ENCODE measurements around the gene KIF1B. TPM values are rescaled to one million over a fixed set of nuclear protein-coding genes. Genes with fewer than 3 reads are reported as not detected.

Gene KIF1B
- total RNA-seq, 6 donors from 2014 or later, result 29.4 to 67.1 (median 42.0) TPM

GRCh38 chr1:10237157-10237539 lies 26.8 kb downstream of the KIF1B start:
- Histone ChIP-seq H3K4me3 (no peak overlapping the region), H3K36me3 (peaks cover 3 to 33% (median 9%) of the 10 kb centered on the region in 4 donors), H3K27me3 (no peaks in the 10 kb centered on the region), H3K4me1 (peaks cover 4 to 11% (median 5%) of the 10 kb centered on the region in 4 donors), H3K27ac (no peak overlapping the region), H3K9me3 (no peaks in the 10 kb centered on the region)
- DNase-seq, result no peak
- ATAC-seq (ENCODE audit: low FRiP score in 2 of 2), result no peak
- WGBS, 2 donors, result 92 to 98% methylated on average over 1 of the region's 1 CpG
- TF ChIP-seq EP300 (IDR thresholded peaks at IDR 0.05) (no peak), POLR2AphosphoS5 (IDR thresholded peaks at IDR 0.05) (no peak), POLR2A (IDR thresholded peaks at IDR 0.05) (no peak), CTCF (IDR thresholded peaks at IDR 0.05) (no peak)

- WGBS, 2 donors, result 76 to 89% methylated on average over 7 of the region's 7 CpGs
- ATAC-seq (ENCODE audit: low FRiP score in 2 of 2), result peak in 1 of 2 donors; percentile 57
- no peak for TF ChIP-seq EP300 (IDR thresholded peaks at IDR 0.05)
- no peak for TF ChIP-seq POLR2AphosphoS5 (IDR thresholded peaks at IDR 0.05)
- TF ChIP-seq POLR2A (IDR thresholded peaks at IDR 0.05), result no peak
- TF ChIP-seq CTCF (IDR thresholded peaks at IDR 0.05), result no peak
Measured at GRCh38 chr1:10242135-10242534, 31.8 kb downstream of the KIF1B start.

GRCh38 chr1:10242811-10243210 lies 32.4 kb downstream of the KIF1B start:
- peaks cover 0 to 8% (median 5%) of the 10 kb centered on the region in 4 donors for H3K4me1 ChIP-seq
- peak overlapping the region; percentile 26 to 74 (median 56) for H3K27ac ChIP-seq
- WGBS, 2 donors, result 74 to 79% methylated on average over 6 of the region's 6 CpGs
- no peaks in the 10 kb centered on the region for H3K27me3 ChIP-seq
- no peaks in the 10 kb centered on the region for H3K36me3 ChIP-seq
- H3K4me3 ChIP-seq, result no peak overlapping the region
- DNase-seq (no peak), ATAC-seq (ENCODE audit: low FRiP score in 2 of 2) (no peak)
- no peak for TF ChIP-seq CTCF (IDR thresholded peaks at IDR 0.05)
- no peak for TF ChIP-seq POLR2A (IDR thresholded peaks at IDR 0.05)
- no peak for TF ChIP-seq EP300 (IDR thresholded peaks at IDR 0.05)
- TF ChIP-seq POLR2AphosphoS5 (IDR thresholded peaks at IDR 0.05), result no peak
- H3K9me3 ChIP-seq, result no peaks in the 10 kb centered on the region

More at GRCh38 chr1:10242135-10242534, 31.8 kb downstream of the KIF1B start:
- Histone ChIP-seq H3K36me3 (no peaks in the 10 kb centered on the region), H3K4me1 (peaks cover 3 to 9% (median 5%) of the 10 kb centered on the region in 4 donors), H3K27ac (peak overlapping the region; percentile 14 to 74 (median 48)), H3K4me3 (no peak overlapping the region), H3K27me3 (no peaks in the 10 kb centered on the region), H3K9me3 (no peaks in the 10 kb centered on the region)
- no peak for DNase-seq

- TF ChIP-seq CTCF (IDR thresholded peaks at IDR 0.05), result no peak
- TF ChIP-seq POLR2A (IDR thresholded peaks at IDR 0.05), result no peak
- no peak for TF ChIP-seq EP300 (IDR thresholded peaks at IDR 0.05)
- H3K4me3 ChIP-seq, result no peak overlapping the region
- WGBS, 2 donors, result 78 to 86% methylated on average over 3 of the region's 3 CpGs
- no peaks in the 10 kb centered on the region for H3K27me3 ChIP-seq
- ATAC-seq (ENCODE audit: low FRiP score in 2 of 2), result no peak
- H3K27ac ChIP-seq, result no peak overlapping the region
- no peak for DNase-seq
- no peaks in the 10 kb centered on the region for H3K36me3 ChIP-seq
- no peaks in the 10 kb centered on the region for H3K9me3 ChIP-seq
- peaks cover 0 to 8% (median 5%) of the 10 kb centered on the region in 4 donors for H3K4me1 ChIP-seq
Measured at GRCh38 chr1:10245674-10246073, 35.3 kb downstream of the KIF1B start.

- peaks cover 10 to 25% (median 12%) of the 10 kb centered on the region in 4 donors for H3K4me1 ChIP-seq
- 85 to 97% methylated on average over 12 of the region's 12 CpGs for WGBS, 2 donors
- no peaks in the 10 kb centered on the region for H3K9me3 ChIP-seq
Measured at GRCh38 chr1:10249808-10250457, 39.6 kb downstream of the KIF1B start.

More at GRCh38 chr1:10249808-10250457, 39.6 kb downstream of the KIF1B start:
- no peaks in the 10 kb centered on the region for H3K27me3 ChIP-seq
- no peak for DNase-seq
- TF ChIP-seq EP300 (IDR thresholded peaks at IDR 0.05), result no peak
- TF ChIP-seq POLR2AphosphoS5 (IDR thresholded peaks at IDR 0.05), result no peak
- no peak for TF ChIP-seq POLR2A (IDR thresholded peaks at IDR 0.05)
- no peak for TF ChIP-seq CTCF (IDR thresholded peaks at IDR 0.05)
- H3K36me3 ChIP-seq, result no peaks in the 10 kb centered on the region
- no peak overlapping the region for H3K27ac ChIP-seq
- H3K4me3 ChIP-seq, result no peak overlapping the region
- ATAC-seq (ENCODE audit: low FRiP score in 2 of 2), result no peak

All from upper lobe of left lung (tissue), 6 donors.